ENCODE data around the gene SMNDC1.

Gene SMNDC1

GRCh38 chr10:110327262-110327914 is 22.7 kb upstream of the SMNDC1 start:
- H3K4me3 ChIP-seq (ENCODE audit: low read depth, low read length), result no peak overlapping the region

- H3K4me3 ChIP-seq (ENCODE audit: low read depth, low read length), result no peak overlapping the region
These were observed 21.8 kb upstream of the SMNDC1 start for GRCh38 chr10:110326351-110327032.

GRCh38 chr10:110324805-110325280 is 20.1 kb upstream of the SMNDC1 start:
- H3K4me3 ChIP-seq (ENCODE audit: low read depth, low read length), result no peak overlapping the region

GRCh38 chr10:110324201-110324804 is 19.6 kb upstream of the SMNDC1 start:
- no peak overlapping the region for H3K4me3 ChIP-seq (ENCODE audit: low read depth, low read length)

DNA sequence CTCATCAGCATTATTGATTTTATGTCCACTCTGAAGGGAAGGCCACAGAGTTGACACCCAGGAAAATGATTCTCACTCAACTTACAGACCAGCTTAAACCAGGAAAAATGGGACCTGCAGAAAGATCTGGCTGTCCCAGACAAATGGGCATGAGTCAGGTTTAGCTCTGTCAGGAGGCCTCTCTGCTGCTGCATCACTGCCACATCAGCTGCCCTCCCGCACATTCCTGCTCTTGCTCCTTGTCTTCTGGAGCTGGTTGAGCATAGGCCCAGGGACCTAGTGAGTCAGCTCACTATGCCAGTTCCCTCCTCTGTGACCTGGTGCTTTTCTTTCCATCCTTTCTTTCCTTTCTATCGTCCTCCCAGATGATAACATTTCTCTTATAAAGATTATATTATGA is 18.8 kb upstream of the SMNDC1 start:
- no peak overlapping the region for H3K4me3 ChIP-seq (ENCODE audit: low read depth, low read length)

DNA sequence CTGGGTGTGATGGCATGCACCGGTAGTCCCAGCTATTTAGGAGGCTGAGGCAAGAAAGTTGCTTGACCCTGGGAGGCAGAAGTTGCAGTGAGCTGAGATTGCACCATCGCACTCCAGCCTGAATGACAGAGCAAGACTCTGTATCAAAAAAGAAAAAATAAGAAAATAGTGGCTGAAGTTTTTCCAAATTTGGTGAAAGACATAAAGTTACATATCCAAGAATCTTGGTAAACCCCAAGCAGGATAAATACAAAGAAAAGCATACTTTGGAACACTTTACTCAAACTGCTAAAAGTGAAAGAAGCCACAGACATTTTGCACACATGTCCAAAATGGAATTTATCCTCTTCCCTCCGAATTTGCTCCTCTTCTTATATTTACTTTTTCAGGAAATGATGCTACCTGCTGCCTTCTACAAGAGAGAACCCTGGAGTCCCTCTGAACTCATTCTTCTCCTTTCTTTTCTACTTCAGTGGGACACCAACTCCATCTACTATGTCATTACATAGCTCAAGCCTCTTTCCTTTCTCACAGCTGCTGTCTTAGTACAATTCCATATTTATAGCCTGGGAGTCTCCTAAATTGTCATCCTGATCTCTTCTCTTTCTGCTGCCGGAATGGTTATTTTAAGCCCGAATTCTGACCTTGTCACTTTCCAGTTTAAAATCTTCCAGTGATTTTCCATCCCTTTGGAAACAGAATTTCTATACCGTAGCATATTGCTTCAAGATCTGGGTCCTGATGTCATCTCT is 17.3 kb upstream of the SMNDC1 start:
- H3K4me3 ChIP-seq (ENCODE audit: low read depth, low read length), result no peak overlapping the region

DNA sequence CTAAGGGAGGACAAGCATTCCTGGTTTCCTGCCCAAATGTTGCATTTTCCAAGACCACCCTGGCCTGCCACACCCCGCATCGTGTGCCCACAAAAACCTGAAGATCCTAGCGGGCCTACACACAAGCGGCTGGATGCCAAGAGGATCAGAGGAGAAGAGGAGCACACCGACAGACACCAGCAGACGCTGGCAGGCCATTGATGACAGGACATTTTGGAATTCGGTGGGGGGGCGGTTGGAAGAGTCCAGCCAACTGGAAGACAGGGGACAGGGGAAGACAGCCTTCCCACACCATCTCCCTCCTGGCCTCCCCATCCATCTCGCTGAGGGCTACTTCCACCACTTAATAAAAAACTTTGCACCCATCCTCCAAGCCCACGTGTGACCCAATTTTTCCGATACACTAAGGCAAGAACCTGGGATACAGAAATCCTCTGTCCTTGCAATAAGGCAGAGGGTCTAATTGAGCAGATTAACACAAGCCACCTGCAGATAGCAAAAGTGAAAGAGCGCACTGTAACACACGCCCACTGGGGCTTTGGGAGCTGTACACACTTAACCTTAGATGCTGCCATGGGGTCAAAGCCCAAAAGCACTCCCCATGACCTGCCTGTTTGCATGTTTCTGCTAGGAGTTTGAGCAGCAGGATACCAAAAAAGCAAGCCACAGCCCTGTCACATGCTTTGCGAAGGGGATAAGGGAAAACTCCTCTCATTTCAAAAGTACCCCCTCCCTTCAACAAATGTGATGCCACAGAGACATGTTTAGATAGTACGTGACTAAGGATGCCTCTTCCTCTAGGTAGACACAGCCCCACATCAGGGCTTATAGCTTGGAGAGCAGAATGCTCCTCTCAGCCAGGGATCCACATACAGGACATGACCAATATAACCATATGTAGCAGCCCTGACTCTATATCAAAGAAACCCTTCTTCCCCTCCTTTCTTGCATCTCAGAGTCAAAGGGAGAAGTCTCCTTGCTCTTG is 13.4 kb upstream of the SMNDC1 start:
- H3K4me3 ChIP-seq (ENCODE audit: low read depth, low read length), result no peak overlapping the region

DNA sequence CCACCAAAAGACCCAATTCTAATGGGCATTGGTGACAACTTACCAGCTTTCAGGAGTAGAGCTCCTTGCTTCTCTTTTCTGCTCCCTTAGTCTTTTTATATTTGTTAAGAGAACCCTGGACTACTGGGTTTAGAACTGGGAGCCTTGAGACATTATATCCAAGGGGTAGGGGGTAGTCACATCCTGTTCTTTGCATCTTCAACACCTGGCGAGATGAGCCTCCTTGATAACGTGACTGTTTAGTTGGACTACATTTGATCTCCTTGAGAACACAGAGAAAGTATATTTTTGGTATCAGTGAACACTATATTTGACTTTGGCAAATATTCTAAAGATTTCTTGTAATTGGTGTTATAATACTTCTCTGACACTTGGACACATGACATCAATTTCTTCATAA is 9.0 kb upstream of the SMNDC1 start:
- H3K4me3 ChIP-seq (ENCODE audit: low read depth, low read length), result no peak overlapping the region

GRCh38 chr10:110312206-110312605 is 7.5 kb upstream of the SMNDC1 start:
- H3K4me3 ChIP-seq (ENCODE audit: low read depth, low read length), result no peak overlapping the region

GRCh38 chr10:110311357-110311949 is 6.7 kb upstream of the SMNDC1 start:
- H3K4me3 ChIP-seq (ENCODE audit: low read depth, low read length), result no peak overlapping the region

DNA sequence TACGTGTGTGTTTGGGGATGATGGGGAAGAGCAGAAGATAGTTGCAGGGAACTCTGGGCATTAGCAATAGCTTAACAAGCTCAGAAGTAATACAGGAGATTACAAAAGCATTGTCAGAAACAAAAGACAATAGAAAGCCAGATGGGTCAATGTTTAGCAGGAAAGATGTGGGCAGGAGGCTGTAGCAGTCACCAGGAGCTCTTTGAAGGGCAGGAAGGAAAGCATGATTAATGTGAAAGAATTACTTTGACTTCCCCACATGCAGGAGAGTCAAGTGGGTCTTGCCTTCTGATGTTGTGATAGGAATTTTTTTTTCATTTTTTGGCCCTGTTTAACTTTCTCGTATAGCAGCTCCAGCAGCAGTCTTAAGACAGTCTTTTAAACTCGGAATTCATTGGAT is 6.0 kb upstream of the SMNDC1 start:
- no peak overlapping the region for H3K4me3 ChIP-seq (ENCODE audit: low read depth, low read length)

DNA sequence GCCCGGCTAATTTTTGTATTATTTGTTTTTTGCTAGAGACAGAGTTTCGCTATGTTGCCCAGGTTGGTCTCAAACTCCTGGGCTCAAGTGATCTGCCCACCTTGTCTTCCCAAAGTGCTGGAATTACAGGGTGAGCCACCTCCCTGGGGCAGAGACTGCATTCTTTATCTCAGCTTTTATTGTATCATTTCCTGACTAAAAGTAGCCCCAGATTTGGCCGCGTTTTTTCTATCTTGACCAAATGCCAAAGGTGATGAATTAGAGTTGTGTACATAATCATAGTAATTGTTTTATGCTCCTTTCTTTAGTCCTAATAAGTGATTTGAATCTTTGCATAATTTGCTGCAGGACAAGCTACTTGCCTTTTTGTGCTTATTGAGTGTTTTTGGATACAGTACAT is 3.1 kb upstream of the SMNDC1 start:
- H3K4me3 ChIP-seq (ENCODE audit: low read depth, low read length), result no peak overlapping the region

GRCh38 chr10:110306452-110306768 is 1.7 kb upstream of the SMNDC1 start:
- no peak overlapping the region for H3K4me3 ChIP-seq (ENCODE audit: low read depth, low read length)

- no peak overlapping the region for H3K4me3 ChIP-seq (ENCODE audit: low read depth, low read length)
These were observed 1.2 kb upstream of the SMNDC1 start for GRCh38 chr10:110305767-110306451.

DNA sequence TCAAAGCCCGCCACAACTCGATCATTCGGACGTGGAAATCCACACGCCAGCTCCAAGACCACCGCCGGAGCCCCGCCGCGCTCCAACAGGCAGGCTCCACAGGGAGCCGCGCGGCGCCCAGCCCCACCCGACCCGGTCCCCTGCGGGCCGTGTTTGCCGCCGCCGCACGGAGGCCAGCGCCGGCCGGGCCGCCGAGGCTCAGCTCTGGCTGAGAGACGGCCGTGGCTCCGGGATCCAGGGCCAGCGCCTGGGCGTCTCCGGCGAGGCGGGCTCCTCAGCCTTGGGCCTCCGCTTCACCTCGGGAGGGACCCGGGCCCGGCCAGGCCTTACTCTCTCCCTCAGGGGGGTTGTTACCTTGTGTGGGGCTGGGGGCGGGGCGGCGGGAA is 333 bp downstream of the SMNDC1 start:
- H3K4me3 ChIP-seq (ENCODE audit: low read depth, low read length), result peak overlapping the region; percentile 76

GRCh38 chr10:110303681-110304080 is 1.0 kb downstream of the SMNDC1 start:
- peak overlapping the region; percentile 76 for H3K4me3 ChIP-seq (ENCODE audit: low read depth, low read length)

DNA sequence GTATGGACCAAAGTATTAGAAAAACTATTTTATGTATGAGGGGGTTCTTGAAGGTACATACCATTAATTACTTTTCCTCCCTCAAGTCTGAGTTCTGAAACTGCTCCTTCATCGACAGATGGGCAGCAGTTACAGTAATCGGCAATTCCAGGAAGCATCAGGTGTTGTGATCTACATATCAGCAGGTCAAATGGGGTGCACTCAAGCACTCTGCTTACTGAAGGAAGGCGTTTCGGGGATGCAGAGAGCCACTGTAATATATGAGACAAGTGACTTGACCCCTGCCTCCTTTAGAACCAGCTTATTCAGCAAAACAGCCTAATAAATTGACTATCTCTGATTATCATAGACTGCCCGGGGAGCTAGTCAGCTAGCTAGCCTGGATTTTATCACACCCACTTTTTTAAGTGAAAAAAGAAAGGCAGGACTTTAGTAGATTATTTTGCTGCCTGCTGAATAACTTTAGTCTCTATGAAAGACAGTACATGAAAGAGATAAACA is 4.2 kb downstream of the SMNDC1 start:
- no peak overlapping the region for H3K4me3 ChIP-seq (ENCODE audit: low read depth, low read length)

DNA sequence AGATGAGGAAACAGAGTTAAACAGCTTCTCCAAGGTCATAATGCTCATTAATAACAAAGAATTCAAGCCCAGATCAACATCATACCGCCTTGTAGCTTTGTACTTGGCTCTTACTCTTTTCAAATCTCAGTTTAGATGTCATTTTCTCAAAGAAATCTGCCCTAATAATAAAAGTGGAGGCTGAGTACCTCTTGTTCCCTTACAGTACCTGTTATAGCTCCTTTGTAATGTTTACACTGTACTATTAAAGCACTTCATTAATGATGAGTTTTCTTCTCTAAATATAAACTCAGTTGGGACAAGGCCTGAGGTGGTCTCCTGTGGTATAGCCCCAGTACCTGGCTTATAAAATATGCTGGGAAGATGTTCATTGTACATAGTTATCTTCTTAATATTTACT is 7.8 kb downstream of the SMNDC1 start:
- no peak overlapping the region for H3K4me3 ChIP-seq (ENCODE audit: low read depth, low read length)

- no peak overlapping the region for H3K4me3 ChIP-seq (ENCODE audit: low read depth, low read length)
These were observed 17.9 kb downstream of the SMNDC1 start for GRCh38 chr10:110286841-110287240.
